ENCODE data around the gene ZNF394.
A peak's percentile ranks its signal among the peaks of the same experiment; 100 is the strongest.

The ZNF394 gene

GRCh38 chr7:99461221-99461620 is 38.9 kb downstream of the ZNF394 start:
- H3K79me2 ChIP-seq = peaks cover 71% of the 10 kb centered on the region
- H3K36me3 ChIP-seq (ENCODE audit: control insufficient read depth, insufficient read depth, low read length) = no peaks in the 10 kb centered on the region
- H3K9ac ChIP-seq = no peak overlapping the region
- no peaks in the 10 kb centered on the region for H3K27me3 ChIP-seq (ENCODE audit: control insufficient read depth, insufficient read depth, low read length)
- TF ChIP-seq CTCF (IDR thresholded peaks at IDR 0.05) = no peak
- no peak overlapping the region for H3K4me3 ChIP-seq (ENCODE audit: low read depth, low read length)
- H3K4me2 ChIP-seq (ENCODE audit: low read length) = no peak overlapping the region
- H3K4me1 ChIP-seq = peaks cover 11% of the 10 kb centered on the region
- no peaks in the 10 kb centered on the region for H3K9me3 ChIP-seq (ENCODE audit: control insufficient read depth, low read length)
- H3K27ac ChIP-seq = peak overlapping the region; percentile 1
- no peak overlapping the region for H2AFZ ChIP-seq

GRCh38 chr7:99460651-99461050 is 39.4 kb downstream of the ZNF394 start:
- no peak for TF ChIP-seq CTCF (IDR thresholded peaks at IDR 0.05)
- H3K9ac ChIP-seq = no peak overlapping the region
- H3K4me1 ChIP-seq = peaks cover 11% of the 10 kb centered on the region
- H3K4me3 ChIP-seq (ENCODE audit: low read depth, low read length) = no peak overlapping the region
- H2AFZ ChIP-seq = no peak overlapping the region
- peak overlapping the region; percentile 1 for H3K27ac ChIP-seq
- peaks cover 66% of the 10 kb centered on the region for H3K79me2 ChIP-seq
- no peaks in the 10 kb centered on the region for H3K36me3 ChIP-seq (ENCODE audit: control insufficient read depth, insufficient read depth, low read length)
- no peaks in the 10 kb centered on the region for H3K9me3 ChIP-seq (ENCODE audit: control insufficient read depth, low read length)
- H3K27me3 ChIP-seq (ENCODE audit: control insufficient read depth, insufficient read depth, low read length) = no peaks in the 10 kb centered on the region
- H3K4me2 ChIP-seq (ENCODE audit: low read length) = no peak overlapping the region

- Histone ChIP-seq H3K4me1 (peaks cover 5% of the 10 kb centered on the region), H3K27ac (no peak overlapping the region), H3K9ac (no peak overlapping the region), H3K9me3 (ENCODE audit: control insufficient read depth, low read length) (no peaks in the 10 kb centered on the region), H3K36me3 (ENCODE audit: control insufficient read depth, insufficient read depth, low read length) (no peaks in the 10 kb centered on the region), H3K27me3 (ENCODE audit: control insufficient read depth, insufficient read depth, low read length) (no peaks in the 10 kb centered on the region), H3K4me3 (ENCODE audit: low read depth, low read length) (no peak overlapping the region), H3K4me2 (ENCODE audit: low read length) (no peak overlapping the region), H2AFZ (no peak overlapping the region), H3K79me2 (peaks cover 50% of the 10 kb centered on the region)
- TF ChIP-seq CTCF (IDR thresholded peaks at IDR 0.05) = no peak
Observed at GRCh38 chr7:99459087-99459486, 41.0 kb downstream of the ZNF394 start.

GRCh38 chr7:99457650-99458493 is 42.2 kb downstream of the ZNF394 start:
- H3K36me3 ChIP-seq (ENCODE audit: control insufficient read depth, insufficient read depth, low read length) = no peaks in the 10 kb centered on the region
- no peak overlapping the region for H3K9ac ChIP-seq
- TF ChIP-seq CTCF (IDR thresholded peaks at IDR 0.05) = no peak
- no peaks in the 10 kb centered on the region for H3K27me3 ChIP-seq (ENCODE audit: control insufficient read depth, insufficient read depth, low read length)
- no peak overlapping the region for H3K27ac ChIP-seq
- peaks cover 5% of the 10 kb centered on the region for H3K4me1 ChIP-seq
- no peaks in the 10 kb centered on the region for H3K9me3 ChIP-seq (ENCODE audit: control insufficient read depth, low read length)
- H3K4me2 ChIP-seq (ENCODE audit: low read length) = no peak overlapping the region
- no peak overlapping the region for H3K4me3 ChIP-seq (ENCODE audit: low read depth, low read length)
- H2AFZ ChIP-seq = no peak overlapping the region
- peaks cover 39% of the 10 kb centered on the region for H3K79me2 ChIP-seq

Data from parathyroid adenoma (tissue), 2 donors.